Measurements from ENCODE around the gene DHRS3.

- peak; percentile 88 to 96 (median 91) for TF ChIP-seq CTCF (IDR thresholded peaks at IDR 0.05)
- TF ChIP-seq POLR2AphosphoS5 (IDR thresholded peaks at IDR 0.05; ENCODE audit: insufficient read depth in 1 of 2, low read depth in 1 of 2), result no peak
- TF ChIP-seq POLR2A (IDR thresholded peaks at IDR 0.05), result no peak
Observed at GRCh38 chr1:12658531-12659453, 40.8 kb upstream of the DHRS3 start.

Data from vagina (tissue), 2 donors.